B cell (primary cell): Measurements from ENCODE around the gene SLC20A1.
"Not testable (repeated sequence)": the region's sequence is repeated elsewhere in the genome, so short reads cannot be mapped to it uniquely, and the experiment has no call there.

Experiments
- EZH2 ChIP-seq: IDR thresholded peaks from 2 replicates; pipeline ENCODE4 v1.6.1; 2012; ENCODE audit warnings: borderline replicate concordance, low read depth, mild to moderate bottlenecking, moderate library complexity, low read length; ENCODE audit not compliant: insufficient read depth, poor library complexity, severe bottlenecking
- TF ChIP-seq, protein P1 (sequence below): fragments of 200-600 bp; IDR thresholded peaks from one replicate; pipeline ENCODE4 v1.8.0; 2022; ENCODE audit warnings: antibody characterized with exemption, mild to moderate bottlenecking

DNA sequence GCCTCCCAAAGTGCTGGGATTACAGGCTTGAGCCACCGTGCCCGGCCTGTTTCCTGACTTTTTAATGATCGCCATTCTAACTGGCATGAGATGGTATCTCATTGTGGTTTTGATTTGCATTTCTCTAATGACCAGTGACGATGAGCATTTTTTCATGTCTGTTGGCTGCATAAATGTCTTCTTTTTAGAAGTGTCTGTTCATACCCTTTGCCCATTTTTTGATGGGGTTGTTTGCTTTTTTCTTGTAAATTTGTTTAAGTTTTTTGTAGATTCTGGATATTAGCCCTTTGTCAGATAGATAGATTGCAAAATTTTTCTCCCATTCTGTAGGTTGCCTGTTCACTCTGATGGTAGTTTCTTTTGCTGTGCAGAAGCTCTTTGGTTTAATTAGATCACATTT is 36.4 kb upstream of the SLC20A1 start:
- TF ChIP-seq, protein P1, sequence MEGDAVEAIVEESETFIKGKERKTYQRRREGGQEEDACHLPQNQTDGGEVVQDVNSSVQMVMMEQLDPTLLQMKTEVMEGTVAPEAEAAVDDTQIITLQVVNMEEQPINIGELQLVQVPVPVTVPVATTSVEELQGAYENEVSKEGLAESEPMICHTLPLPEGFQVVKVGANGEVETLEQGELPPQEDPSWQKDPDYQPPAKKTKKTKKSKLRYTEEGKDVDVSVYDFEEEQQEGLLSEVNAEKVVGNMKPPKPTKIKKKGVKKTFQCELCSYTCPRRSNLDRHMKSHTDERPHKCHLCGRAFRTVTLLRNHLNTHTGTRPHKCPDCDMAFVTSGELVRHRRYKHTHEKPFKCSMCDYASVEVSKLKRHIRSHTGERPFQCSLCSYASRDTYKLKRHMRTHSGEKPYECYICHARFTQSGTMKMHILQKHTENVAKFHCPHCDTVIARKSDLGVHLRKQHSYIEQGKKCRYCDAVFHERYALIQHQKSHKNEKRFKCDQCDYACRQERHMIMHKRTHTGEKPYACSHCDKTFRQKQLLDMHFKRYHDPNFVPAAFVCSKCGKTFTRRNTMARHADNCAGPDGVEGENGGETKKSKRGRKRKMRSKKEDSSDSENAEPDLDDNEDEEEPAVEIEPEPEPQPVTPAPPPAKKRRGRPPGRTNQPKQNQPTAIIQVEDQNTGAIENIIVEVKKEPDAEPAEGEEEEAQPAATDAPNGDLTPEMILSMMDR, result not testable (repeated sequence)
- TF ChIP-seq EZH2, result not testable (repeated sequence)
